IMR-90 (cell line): ENCODE measurements around the gene DMRT1. TPM values are rescaled to one million over a fixed set of nuclear protein-coding genes. Genes with fewer than 3 reads are reported as not detected.

ENCODE experiments used
- ATAC-seq: fragments of 200-7000 bp; cut with Tn5 transposase; 2 replicates; pipeline ENCODE4 v1.9.1; 2020; ENCODE audit warnings: low read depth, mild to moderate bottlenecking, moderate library complexity
- BruUV-seq: library from RNA; stranded (reverse); fragments of 400-500 nt; replicated peaks from 2 replicates; lab custom pipeline; 2021; lab: Mats Ljungman, UMichigan
- CTCF ChIA-PET: fragments of 300-600 bp; formaldehyde crosslinking; extraction: SDS; loops from one replicate; lab custom pipeline; 2021; ENCODE audit warnings: antibody characterized with exemption; lab: Yijun Ruan, JAX
- POLR2A ChIA-PET: fragments of 300-600 bp; sonication (Branson Sonifier 250); formaldehyde crosslinking; loops from one replicate; lab custom pipeline; 2022; ENCODE audit warnings: antibody characterized with exemption; ENCODE audit not compliant: unreplicated experiment; lab: Charles Lee
- DNase-seq: peaks from one replicate; pipeline ENCODE4 v3.0.0; 2013
- H2AFZ ChIP-seq: replicated peaks from 2 replicates; pipeline ENCODE3; 2013; ENCODE audit warnings: low read length, mild to moderate bottlenecking; ENCODE audit not compliant: poor library complexity
- H2AK5ac ChIP-seq: 2 replicates; pipeline ENCODE4 v1.6.1; 2013; ENCODE audit warnings: low read depth, low read length, inconsistent platforms
- H2AK9ac ChIP-seq: replicated peaks from 2 replicates; pipeline ENCODE3; 2013; ENCODE audit warnings: mild to moderate bottlenecking, low read depth, low read length, moderate library complexity; ENCODE audit not compliant: poor library complexity
- H2BK120ac ChIP-seq: 2 replicates; pipeline ENCODE4 v1.6.1; 2013; ENCODE audit warnings: low read depth, low read length, inconsistent platforms
- H2BK15ac ChIP-seq: 3 replicates; pipeline ENCODE4 v1.6.1; 2013; ENCODE audit warnings: low read depth, low read length, inconsistent platforms
- H2BK20ac ChIP-seq: 2 replicates; pipeline ENCODE4 v1.6.1; 2013; ENCODE audit warnings: low read depth, mild to moderate bottlenecking, inconsistent platforms, low read length, moderate library complexity
- H2BK5ac ChIP-seq: 2 replicates; pipeline ENCODE4 v1.6.1; 2013; ENCODE audit warnings: mild to moderate bottlenecking, low read depth, low read length, inconsistent platforms; ENCODE audit not compliant: poor library complexity, severe bottlenecking
- H3K14ac ChIP-seq: replicated peaks from 2 replicates; pipeline ENCODE4 v1.6.1; 2013; ENCODE audit warnings: low read depth, low read length, inconsistent platforms
- H3K18ac ChIP-seq: 2 replicates; pipeline ENCODE4 v1.6.1; 2013; ENCODE audit warnings: low read depth, low read length, control low read depth
- H3K23ac ChIP-seq: 2 replicates; pipeline ENCODE4 v1.6.1; 2013; ENCODE audit warnings: low read depth, low read length, inconsistent platforms
- H3K27ac ChIP-seq: 2 replicates; pipeline ENCODE4 v1.5.1; 2013; ENCODE audit warnings: mild to moderate bottlenecking, control low read depth, low read length; ENCODE audit not compliant: insufficient read depth
- H3K27me3 ChIP-seq: 2 replicates; pipeline ENCODE4 v1.6.1; 2013; ENCODE audit warnings: low read length; ENCODE audit not compliant: control insufficient read depth, insufficient read depth
- H3K36me3 ChIP-seq: 2 replicates; pipeline ENCODE4 v1.6.1; 2013; ENCODE audit warnings: low read length, mixed read lengths; ENCODE audit not compliant: control insufficient read depth, insufficient read depth
- H3K4ac ChIP-seq: 2 replicates; pipeline ENCODE4 v1.6.1; 2013; ENCODE audit warnings: low read depth, low read length, inconsistent platforms
- H3K4me1 ChIP-seq: 2 replicates; pipeline ENCODE4 v1.6.1; 2013; ENCODE audit warnings: low read length, mixed read lengths; ENCODE audit not compliant: control insufficient read depth, insufficient read depth
- H3K4me2 ChIP-seq: 2 replicates; pipeline ENCODE4 v1.6.1; 2013; ENCODE audit warnings: low read depth, mild to moderate bottlenecking, control low read depth, low read length, moderate library complexity
- H3K4me3 ChIP-seq: 2 replicates; pipeline ENCODE4 v1.5.1; 2013; ENCODE audit warnings: low read depth, mild to moderate bottlenecking, control low read depth, low read length, moderate library complexity; ENCODE audit not compliant: insufficient read depth
- H3K56ac ChIP-seq: 2 replicates; pipeline ENCODE4 v1.6.1; 2013; ENCODE audit warnings: low read length, inconsistent platforms; ENCODE audit not compliant: insufficient read depth; ENCODE audit errors: extremely low read depth
- H3K79me1 ChIP-seq, 2 experiments: 2 replicates each; pipeline ENCODE4 v1.6.1; 2013; ENCODE audit warnings: low read length in 2 of 2, inconsistent platforms in 1 of 2, low read depth in 1 of 2
- H3K9ac ChIP-seq: 2 replicates; pipeline ENCODE4 v1.6.1; 2013; ENCODE audit warnings: low read depth, low read length, control low read depth
- H3K9me1 ChIP-seq: 2 replicates; pipeline ENCODE4 v1.6.1; 2013; ENCODE audit warnings: low read length, inconsistent platforms; ENCODE audit not compliant: insufficient read depth
- H3K9me3 ChIP-seq: 2 replicates; pipeline ENCODE4 v1.6.1; 2013; ENCODE audit warnings: low read length; ENCODE audit not compliant: control insufficient read depth, insufficient read depth
- H4K20me1 ChIP-seq: 2 replicates; pipeline ENCODE4 v1.6.1; 2013; ENCODE audit warnings: low read length, inconsistent platforms; ENCODE audit not compliant: insufficient read depth
- H4K5ac ChIP-seq: 2 replicates; pipeline ENCODE4 v1.6.1; 2013; ENCODE audit warnings: mild to moderate bottlenecking, low read depth, low read length, control low read depth
- H4K8ac ChIP-seq, 2 experiments: 2 replicates each; pipeline ENCODE4 v1.6.1; 2013; ENCODE audit warnings: low read depth in 2 of 2, low read length in 2 of 2, control low read depth in 1 of 2, inconsistent platforms in 1 of 2
- H4K91ac ChIP-seq: 2 replicates; pipeline ENCODE4 v1.6.1; 2013; ENCODE audit warnings: low read depth, low read length, inconsistent platforms; ENCODE audit not compliant: insufficient read depth
- BHLHE40 ChIP-seq: fragments of 150-350 bp; IDR thresholded peaks from 2 replicates; pipeline ENCODE4 v1.6.1; 2016; ENCODE audit warnings: mild to moderate bottlenecking, low read depth, low read length
- CEBPB ChIP-seq: IDR thresholded peaks from 2 replicates; pipeline ENCODE4 v1.6.1; 2012; ENCODE audit warnings: low read depth, low read length, improper control_type of control experiment
- CHD1 ChIP-seq: IDR thresholded peaks from 2 replicates; pipeline ENCODE4 v1.6.1; 2012; ENCODE audit warnings: low read depth, low read length, improper control_type of control experiment
- FOS ChIP-seq: fragments of 150-350 bp; IDR thresholded peaks from 2 replicates; pipeline ENCODE4 v1.6.1; 2016; ENCODE audit warnings: low read depth, low read length
- MAFK ChIP-seq: IDR thresholded peaks from 2 replicates; pipeline ENCODE4 v1.6.1; 2012; ENCODE audit warnings: low read depth, low read length, improper control_type of control experiment
- MAZ ChIP-seq: IDR thresholded peaks from 2 replicates; pipeline ENCODE4 v1.6.1; 2012; ENCODE audit warnings: low read depth, mild to moderate bottlenecking, low read length, improper control_type of control experiment, moderate library complexity, borderline replicate concordance
- MXI1 ChIP-seq: IDR thresholded peaks from 2 replicates; pipeline ENCODE4 v1.6.1; 2012; ENCODE audit warnings: low read depth, mild to moderate bottlenecking, low read length, moderate library complexity, borderline replicate concordance
- RCOR1 ChIP-seq: IDR thresholded peaks from 2 replicates; pipeline ENCODE4 v1.6.1; 2012; ENCODE audit warnings: mild to moderate bottlenecking, low read length, improper control_type of control experiment; ENCODE audit not compliant: insufficient replicate concordance
- SMC3 ChIP-seq: fragments of 150-350 bp; IDR thresholded peaks from 2 replicates; pipeline ENCODE4 v1.6.1; 2016; ENCODE audit warnings: low read depth, mild to moderate bottlenecking, antibody characterized with exemption, low read length, moderate library complexity
- WGBS, 2 experiments: methylation state at CpG; one replicate each; pipeline versions ENCODE4 v1.1.5 to v1.1.7; 2013; ENCODE audit warnings: missing lambda C conversion rate in 2 of 2; ENCODE audit not compliant: insufficient read length in 1 of 2; ENCODE audit errors: extremely low coverage in 2 of 2; 5-methylcytosine and 5-hydroxymethylcytosine counted together
- dilution Hi-C: fragments of 300-500 bp; cut with HindIII; formaldehyde crosslinking; loops from one replicate; pipeline ENCODE4 v1.14.3; 2018; ENCODE audit warnings: low sequenced_read_pairs; ENCODE audit not compliant: unreplicated experiment
- in situ Hi-C: fragments of 300-500 bp; cut with MboI; formaldehyde crosslinking; loops from 3 replicates; pipeline ENCODE4 v1.14.3; 2019; ENCODE audit warnings: low sequenced_read_pairs, inconsistent platforms, mixed read lengths
- intact Hi-C: fragments of 100-400 bp; cut with micrococcal nuclease; formaldehyde crosslinking; loops from 2 replicates; pipeline ENCODE4 v1.10.0; 2022
- polyA plus RNA-seq, 3 experiments: library from polyadenylated mRNA; depleted of rRNA; stranded (reverse); fragments of >200 nt; gene quantifications; 2 replicates each; pipeline ENCODE4 v1.2.3, GENCODE V29; 2012; ENCODE audit warnings: low replicate concordance in 1 of 3
- total RNA-seq: library from RNA; depleted of rRNA; stranded (reverse); fragments of >200 nt; gene quantifications from 2 replicates; pipeline ENCODE4 v1.2.3, GENCODE V29; 2012
- TF ChIP-seq, protein P1 (sequence below): conservative IDR thresholded peaks from 2 replicates; pipeline ENCODE4 v1.5.1; 2012; ENCODE audit warnings: mild to moderate bottlenecking, low read depth, low read length, improper control_type of control experiment
- TF ChIP-seq, protein P2 (sequence below): fragments of 150-350 bp; IDR thresholded peaks from 2 replicates; pipeline ENCODE4 v1.6.1; 2017; ENCODE audit warnings: mild to moderate bottlenecking, antibody characterized with exemption, low read length, low read depth

The DMRT1 gene
- total and polyA plus RNA-seq, 2 of the 4 experiments (the other 2 are of a cell fraction), result not detected

DNA sequence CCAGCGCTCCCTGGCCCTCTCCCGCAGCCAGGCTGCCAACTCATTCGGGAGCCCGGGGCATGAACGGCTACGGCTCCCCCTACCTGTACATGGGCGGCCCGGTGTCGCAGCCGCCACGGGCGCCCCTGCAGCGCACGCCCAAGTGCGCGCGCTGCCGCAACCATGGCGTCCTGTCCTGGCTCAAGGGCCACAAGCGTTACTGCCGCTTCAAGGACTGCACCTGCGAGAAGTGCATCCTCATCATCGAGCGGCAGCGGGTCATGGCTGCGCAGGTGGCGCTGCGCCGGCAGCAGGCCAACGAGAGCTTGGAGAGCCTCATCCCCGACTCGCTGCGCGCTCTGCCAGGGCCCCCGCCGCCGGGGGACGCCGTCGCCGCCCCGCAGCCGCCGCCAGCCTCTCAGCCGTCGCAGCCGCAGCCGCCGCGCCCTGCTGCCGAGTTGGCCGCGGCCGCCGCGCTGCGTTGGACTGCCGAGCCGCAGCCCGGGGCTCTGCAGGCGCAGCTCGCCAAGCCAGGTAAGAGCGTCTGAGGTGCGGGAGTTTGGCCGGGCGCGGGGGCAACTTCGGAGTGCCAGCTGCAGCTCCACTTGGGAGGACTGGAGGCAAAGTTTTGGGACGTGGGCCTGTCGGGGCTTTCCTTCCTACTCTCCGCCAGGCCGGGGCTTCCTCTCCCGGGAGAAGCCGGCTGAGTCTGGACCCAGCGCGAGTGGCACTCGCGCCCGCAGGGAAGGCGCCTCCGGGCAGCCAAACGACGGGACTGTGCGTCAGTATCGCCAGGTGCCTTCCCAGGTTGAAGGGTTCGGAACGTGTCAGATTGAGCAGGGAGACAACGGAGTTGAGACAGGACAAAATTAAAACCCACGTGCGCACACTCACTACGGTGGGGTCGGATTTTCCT, 135.7 kb downstream of the DMRT1 start (continued):
- TF ChIP-seq MXI1 (no peak), FOS (no peak)

DNA sequence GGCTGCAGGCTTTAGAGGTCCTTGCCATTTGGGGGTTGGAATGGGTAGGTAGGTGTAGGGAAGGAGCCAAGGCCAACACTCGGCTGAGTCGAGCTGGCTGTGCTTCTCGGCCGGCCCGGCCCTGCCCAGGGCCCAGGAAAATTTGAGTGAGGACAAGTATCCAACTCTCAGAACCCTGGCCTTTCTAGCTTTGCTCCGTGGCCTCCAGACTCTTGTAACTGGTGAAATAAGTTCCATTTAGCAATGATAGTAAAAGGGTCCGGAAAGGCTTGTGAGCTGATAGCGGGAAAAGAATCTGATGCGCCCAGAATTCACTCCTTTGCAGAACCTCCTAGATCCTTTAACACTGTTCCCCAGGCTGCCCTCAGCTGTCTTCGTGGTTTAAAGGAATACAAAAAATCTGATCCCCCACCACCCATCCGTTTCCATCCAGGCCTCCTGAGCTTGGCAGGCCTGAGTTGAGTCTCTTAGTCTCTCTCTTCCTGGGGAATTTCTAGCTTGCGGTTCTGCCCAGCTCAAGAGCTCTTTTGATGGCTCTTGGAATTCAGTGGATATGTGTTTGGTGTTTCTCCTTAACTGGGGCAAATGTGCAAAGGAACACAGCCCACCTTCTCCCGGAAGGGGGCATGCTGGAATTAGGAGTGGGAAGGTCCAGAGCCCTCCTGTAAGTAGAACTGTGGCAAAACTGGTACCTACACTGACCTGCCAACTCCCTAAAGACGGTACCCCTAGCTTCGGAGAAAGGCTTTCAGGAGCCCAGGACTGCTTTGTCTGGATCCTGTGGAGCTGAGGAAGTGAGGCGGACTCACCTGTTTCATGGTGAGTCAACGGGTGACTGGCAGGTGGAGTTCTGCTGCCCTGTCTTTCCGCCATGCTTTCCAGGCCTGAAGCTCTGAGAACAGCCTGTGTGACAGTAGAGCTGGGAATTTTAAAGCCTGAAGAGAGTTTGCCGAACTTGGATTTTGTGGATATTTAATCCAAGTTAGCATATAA, 136.6 kb downstream of the DMRT1 start:
- Histone ChIP-seq H2BK20ac (no peak overlapping the region), H3K4me1 (no peaks in the 10 kb centered on the region), H3K23ac (no peak overlapping the region), H3K4me2 (no peak overlapping the region), H2AK9ac (no peak overlapping the region), H3K18ac (no peak overlapping the region), H3K79me1 (no peaks in the 10 kb centered on the region), H3K4me3 (no peak overlapping the region), H3K4ac (no peak overlapping the region), H2BK120ac (no peak overlapping the region), H3K27ac (no peak overlapping the region), H4K91ac (no peak overlapping the region), H3K56ac (no peak overlapping the region), H3K9me1 (no peaks in the 10 kb centered on the region), H4K20me1 (no peaks in the 10 kb centered on the region), H3K9me3 (peaks cover 3% of the 10 kb centered on the region; the same call in 1 of the 2 replicates), H4K5ac (no peak overlapping the region), H3K36me3 (no peaks in the 10 kb centered on the region), H2BK5ac (no peak overlapping the region), H3K27me3 (peaks cover 82% of the 10 kb centered on the region), H3K9ac (no peak overlapping the region), H2AK5ac (no peak overlapping the region), H3K14ac (no peak overlapping the region), H2AFZ (no peak overlapping the region), H2BK15ac (no peak overlapping the region), H4K8ac (no peak overlapping the region)
- no CpG with 5 or more reads among the region's 19 CpGs for WGBS, 2 experiments
- DNase-seq (no peak), ATAC-seq (no peak)
- intact Hi-C loops (no loop called here), in situ Hi-C loops (no loop called here), dilution Hi-C loops (no loop called here)
- TF ChIP-seq SMC3 (no peak), FOS (no peak), BHLHE40 (no peak), CHD1 (no peak), CEBPB (no peak), MAFK (no peak), RCOR1 (no peak), MAZ (no peak)
- TF ChIP-seq, protein P1, sequence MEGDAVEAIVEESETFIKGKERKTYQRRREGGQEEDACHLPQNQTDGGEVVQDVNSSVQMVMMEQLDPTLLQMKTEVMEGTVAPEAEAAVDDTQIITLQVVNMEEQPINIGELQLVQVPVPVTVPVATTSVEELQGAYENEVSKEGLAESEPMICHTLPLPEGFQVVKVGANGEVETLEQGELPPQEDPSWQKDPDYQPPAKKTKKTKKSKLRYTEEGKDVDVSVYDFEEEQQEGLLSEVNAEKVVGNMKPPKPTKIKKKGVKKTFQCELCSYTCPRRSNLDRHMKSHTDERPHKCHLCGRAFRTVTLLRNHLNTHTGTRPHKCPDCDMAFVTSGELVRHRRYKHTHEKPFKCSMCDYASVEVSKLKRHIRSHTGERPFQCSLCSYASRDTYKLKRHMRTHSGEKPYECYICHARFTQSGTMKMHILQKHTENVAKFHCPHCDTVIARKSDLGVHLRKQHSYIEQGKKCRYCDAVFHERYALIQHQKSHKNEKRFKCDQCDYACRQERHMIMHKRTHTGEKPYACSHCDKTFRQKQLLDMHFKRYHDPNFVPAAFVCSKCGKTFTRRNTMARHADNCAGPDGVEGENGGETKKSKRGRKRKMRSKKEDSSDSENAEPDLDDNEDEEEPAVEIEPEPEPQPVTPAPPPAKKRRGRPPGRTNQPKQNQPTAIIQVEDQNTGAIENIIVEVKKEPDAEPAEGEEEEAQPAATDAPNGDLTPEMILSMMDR, result no peak
- TF ChIP-seq, protein P2, sequence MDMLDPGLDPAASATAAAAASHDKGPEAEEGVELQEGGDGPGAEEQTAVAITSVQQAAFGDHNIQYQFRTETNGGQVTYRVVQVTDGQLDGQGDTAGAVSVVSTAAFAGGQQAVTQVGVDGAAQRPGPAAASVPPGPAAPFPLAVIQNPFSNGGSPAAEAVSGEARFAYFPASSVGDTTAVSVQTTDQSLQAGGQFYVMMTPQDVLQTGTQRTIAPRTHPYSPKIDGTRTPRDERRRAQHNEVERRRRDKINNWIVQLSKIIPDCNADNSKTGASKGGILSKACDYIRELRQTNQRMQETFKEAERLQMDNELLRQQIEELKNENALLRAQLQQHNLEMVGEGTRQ, result no peak
- POLR2A ChIA-PET, result no interaction called here
- BruUV-seq, result no TSS peak
- CTCF ChIA-PET, result interaction anchor here (1.1 kb wide), 1 partner anchor 27 kb away, joined by 3 read pairs; no protein-coding TSS in a partner anchor
